Measurements from ENCODE around the gene FAM83F. TPM values are rescaled to one million over a fixed set of nuclear protein-coding genes. Genes with fewer than 3 reads are reported as not detected.

FAM83F gene
- polyA plus RNA-seq, 1 donor: 0.10 TPM

GRCh38 chr22:40037320-40037719, 42.6 kb downstream of the FAM83F start:
- DNase-seq: no peak

GRCh38 chr22:40039482-40040115, 44.8 kb downstream of the FAM83F start:
- peak; percentile 32 for DNase-seq

- DNase-seq: peak; percentile 83
These were observed 46.2 kb downstream of the FAM83F start for GRCh38 chr22:40040927-40041326.

- no peak for DNase-seq
These were observed 46.8 kb downstream of the FAM83F start for GRCh38 chr22:40041366-40042137.

GRCh38 chr22:40042312-40042711, 47.6 kb downstream of the FAM83F start:
- DNase-seq: no peak

GRCh38 chr22:40043081-40043480, 48.3 kb downstream of the FAM83F start:
- peak; percentile 23 for DNase-seq

GRCh38 chr22:40043793-40044101, 49.0 kb downstream of the FAM83F start:
- DNase-seq: no peak

- DNase-seq: peak; percentile 99
These were observed 49.5 kb downstream of the FAM83F start for GRCh38 chr22:40044102-40044869.

GRCh38 chr22:40044870-40045834, 50.4 kb downstream of the FAM83F start:
- peak; percentile 46 for DNase-seq

- no peak for DNase-seq
These were observed 51.4 kb downstream of the FAM83F start for GRCh38 chr22:40046126-40046525.

- no peak for DNase-seq
These were observed 55.5 kb downstream of the FAM83F start for GRCh38 chr22:40050258-40050657.

GRCh38 chr22:40051322-40051721, 56.6 kb downstream of the FAM83F start:
- DNase-seq: no peak

- no peak for DNase-seq
These were observed 58.7 kb downstream of the FAM83F start for GRCh38 chr22:40053460-40053859.

- DNase-seq: no peak
These were observed 59.7 kb downstream of the FAM83F start for GRCh38 chr22:40054486-40054885.

- DNase-seq: no peak
These were observed 60.6 kb downstream of the FAM83F start for GRCh38 chr22:40055143-40055883.

GRCh38 chr22:40056154-40056553, 61.4 kb downstream of the FAM83F start:
- DNase-seq: no peak

- no peak for DNase-seq
These were observed 61.8 kb downstream of the FAM83F start for GRCh38 chr22:40056559-40056958.

GRCh38 chr22:40057652-40058051, 62.9 kb downstream of the FAM83F start:
- no peak for DNase-seq

GRCh38 chr22:40058265-40058664, 63.5 kb downstream of the FAM83F start:
- no peak for DNase-seq

- no peak for DNase-seq
These were observed 71.2 kb downstream of the FAM83F start for GRCh38 chr22:40065981-40066380.

- no peak for DNase-seq
These were observed 72.9 kb downstream of the FAM83F start for GRCh38 chr22:40067639-40068038.

GRCh38 chr22:40070701-40071100, 75.9 kb downstream of the FAM83F start:
- no peak for DNase-seq
